HG03135 (cell line): ENCODE results near the gene GLRA3.

Experiments
- ATAC-seq: cut with Tn5 transposase; IDR thresholded peaks from one replicate; pipeline ENCODE4 v1.9.1; 2021; ENCODE audit warnings: mild to moderate bottlenecking, moderate library complexity; ENCODE audit not compliant: unreplicated experiment

The GLRA3 gene

GRCh38 chr4:174604198-174604597, 224.8 kb downstream of the GLRA3 start:
- no peak for ATAC-seq

DNA sequence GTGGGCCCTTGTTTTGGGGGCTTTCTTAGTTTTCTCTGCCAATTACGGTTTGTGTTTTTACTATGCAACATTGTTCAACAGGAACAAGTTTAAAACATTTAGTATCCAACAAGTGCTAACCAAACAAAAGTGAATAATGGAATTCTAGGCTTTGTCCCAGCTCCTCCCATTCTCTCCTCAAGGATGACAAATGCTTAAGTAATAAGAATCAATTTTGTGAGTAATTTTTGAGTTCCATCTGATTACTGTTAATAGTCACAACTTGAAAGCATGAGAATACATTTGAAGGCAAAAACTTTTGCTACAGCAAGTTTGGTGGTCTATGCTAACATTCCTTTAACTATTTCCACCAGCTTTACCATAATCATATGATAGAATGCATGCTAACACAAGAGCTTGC, 228.7 kb downstream of the GLRA3 start:
- no peak for ATAC-seq

DNA sequence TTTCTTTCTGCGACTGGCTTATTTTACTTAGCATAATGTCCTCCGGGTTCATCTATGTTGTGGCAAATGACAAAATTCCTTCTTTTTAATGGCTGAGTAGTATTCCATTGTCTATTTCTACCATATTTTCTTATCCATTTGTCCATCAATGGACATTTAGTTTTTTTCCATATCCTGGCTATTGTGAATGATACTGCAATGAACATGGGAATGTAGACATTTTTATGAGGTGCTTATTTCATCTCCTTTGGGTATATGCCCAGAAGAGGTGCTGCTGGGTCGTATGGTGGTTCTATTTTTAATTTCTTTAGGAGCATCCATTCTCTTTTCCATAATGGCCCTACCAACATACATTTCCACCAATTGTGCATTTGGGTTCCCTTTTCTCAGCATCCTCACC, 230.2 kb downstream of the GLRA3 start:
- ATAC-seq, result no peak

- ATAC-seq, result no peak
Measured at GRCh38 chr4:174596513-174596912, 232.5 kb downstream of the GLRA3 start.

- no peak for ATAC-seq
Measured at GRCh38 chr4:174595141-174595929, 233.7 kb downstream of the GLRA3 start.

DNA sequence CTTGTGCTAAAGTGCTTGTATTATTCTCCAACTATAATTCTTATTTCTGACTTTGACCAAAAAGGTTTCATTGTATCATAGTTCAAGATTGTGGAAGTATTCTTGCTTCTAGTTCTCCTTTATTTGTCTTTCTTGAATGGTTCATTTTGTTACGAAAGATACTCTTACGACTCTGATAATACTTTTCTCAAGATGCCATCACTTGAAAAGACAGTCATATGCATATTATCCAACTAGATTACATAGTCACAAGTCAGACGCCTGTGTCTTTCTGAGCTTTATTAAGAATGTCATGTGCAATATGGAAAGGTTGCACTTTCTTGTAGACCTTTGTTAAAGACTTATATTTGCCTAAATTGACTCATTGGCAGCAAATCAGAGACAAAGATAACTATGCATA, 235.3 kb downstream of the GLRA3 start:
- ATAC-seq, result no peak

- no peak for ATAC-seq
Measured at GRCh38 chr4:174592985-174593335, 236.1 kb downstream of the GLRA3 start.

- no peak for ATAC-seq
Measured at GRCh38 chr4:174592256-174592984, 236.6 kb downstream of the GLRA3 start.

DNA sequence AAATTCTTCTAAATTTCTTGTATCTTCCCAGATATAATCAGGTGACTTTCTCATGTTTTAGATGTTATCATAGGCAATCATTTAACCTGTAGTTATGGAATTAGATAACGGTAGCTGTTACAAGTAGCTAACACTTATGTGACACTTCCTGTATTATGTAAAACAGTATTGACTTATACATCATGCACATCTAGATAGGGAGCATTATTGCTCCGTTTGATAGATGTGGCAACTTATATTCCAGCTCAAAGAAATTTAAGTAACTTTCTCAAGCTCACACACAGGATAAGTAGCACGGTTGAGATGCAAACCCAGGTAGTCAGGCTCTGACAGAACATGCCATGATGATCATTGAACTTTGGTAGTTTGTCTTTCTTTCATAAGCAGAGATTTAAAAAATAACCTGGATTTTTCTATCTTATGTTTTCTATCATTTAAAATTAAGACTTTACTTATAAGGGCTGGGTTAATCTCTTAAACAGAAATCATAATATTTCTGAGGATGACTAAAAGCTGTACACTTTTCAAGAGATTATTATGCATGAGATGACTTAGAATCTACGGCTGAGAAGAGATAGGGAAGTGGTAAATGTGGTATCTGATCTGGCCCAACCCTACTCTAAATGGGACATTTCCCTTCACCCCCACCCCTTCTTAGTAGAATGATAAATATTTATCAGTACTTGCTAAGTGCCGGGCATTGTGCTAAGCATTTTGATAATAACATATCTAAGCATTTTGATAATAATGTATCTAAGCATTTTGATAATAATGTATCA, 237.6 kb downstream of the GLRA3 start:
- peak; percentile 94 for ATAC-seq

GRCh38 chr4:174590336-174590735, 238.7 kb downstream of the GLRA3 start:
- no peak for ATAC-seq
